GM12892 (cell line): ENCODE results near the gene PRCC.

Experiments
- POLR2A ChIP-seq: IDR thresholded peaks from 2 replicates; pipeline ENCODE4 v1.6.1; 2011; ENCODE audit warnings: low read depth, low read length, control low read depth
- POLR2AphosphoS5 ChIP-seq: IDR thresholded peaks from 2 replicates; pipeline ENCODE4 v1.6.1; 2011; ENCODE audit warnings: low read depth, low read length, control low read depth
- TAF1 ChIP-seq: IDR thresholded peaks from 2 replicates; pipeline ENCODE4 v1.6.1; 2011; ENCODE audit warnings: low read depth, mild to moderate bottlenecking, control low read depth, low read length, borderline replicate concordance

GRCh38 chr1:156743367-156744302 is 23.7 kb upstream of the PRCC start:
- no peak for TF ChIP-seq TAF1
- no peak for TF ChIP-seq POLR2AphosphoS5
- TF ChIP-seq POLR2A, result no peak
